Sigmoid colon (tissue), 3 donors: ENCODE data around the gene KLF15.

ENCODE experiments used
- CTCF ChIP-seq, 4 experiments: fragments of 450-650 bp in 3 of 4; fragments of 200-600 bp in 1 of 4; IDR thresholded peaks; one replicate each; pipeline ENCODE4 v1.5.1; 2016 to 2019; ENCODE audit warnings: antibody characterized with exemption in 4 of 4, mild to moderate bottlenecking in 3 of 4, moderate library complexity in 2 of 4
- POLR2A ChIP-seq, 2 donors: fragments of 450-650 bp; IDR thresholded peaks; one replicate each; pipeline ENCODE4 v1.6.1; 2016; ENCODE audit warnings: antibody characterized with exemption in 2 of 2, mild to moderate bottlenecking in 2 of 2, moderate library complexity in 2 of 2

- no peak for TF ChIP-seq POLR2A (IDR thresholded peaks at IDR 0.05)
- TF ChIP-seq CTCF (IDR thresholded peaks at IDR 0.05): no peak
These were observed 44.0 kb downstream of the KLF15 start for GRCh38 chr3:126313166-126313565.
